Measurements from ENCODE around the gene PLK1.

The PLK1 gene

DNA sequence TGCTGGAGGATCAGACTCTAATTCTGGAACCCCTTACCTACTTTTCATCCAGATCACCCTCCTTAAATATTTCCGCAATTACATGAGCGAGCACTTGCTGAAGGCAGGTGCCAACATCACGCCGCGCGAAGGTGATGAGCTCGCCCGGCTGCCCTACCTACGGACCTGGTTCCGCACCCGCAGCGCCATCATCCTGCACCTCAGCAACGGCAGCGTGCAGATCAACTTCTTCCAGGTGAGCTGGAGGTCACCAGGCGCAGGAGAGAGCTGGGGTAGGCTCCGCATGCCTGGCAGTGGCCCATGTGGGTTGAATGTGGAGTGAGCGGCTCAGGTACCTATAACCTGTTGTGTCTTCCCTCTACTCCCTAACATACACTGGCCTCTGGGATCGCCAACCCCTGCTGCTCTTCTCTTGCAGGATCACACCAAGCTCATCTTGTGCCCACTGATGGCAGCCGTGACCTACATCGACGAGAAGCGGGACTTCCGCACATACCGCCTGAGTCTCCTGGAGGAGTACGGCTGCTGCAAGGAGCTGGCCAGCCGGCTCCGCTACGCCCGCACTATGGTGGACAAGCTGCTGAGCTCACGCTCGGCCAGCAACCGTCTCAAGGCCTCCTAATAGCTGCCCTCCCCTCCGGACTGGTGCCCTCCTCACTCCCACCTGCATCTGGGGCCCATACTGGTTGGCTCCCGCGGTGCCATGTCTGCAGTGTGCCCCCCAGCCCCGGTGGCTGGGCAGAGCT, 10.9 kb downstream of the PLK1 start:
- ChIA-PET POLR2A (ENCODE audit: low non-redundant PET) (no interaction called here), CTCF (no interaction called here)
- H3K27ac ChIP-seq, result no peak overlapping the region
- DNase-seq (ENCODE audit: low spot score), result no peak
- TF ChIP-seq, protein P1, sequence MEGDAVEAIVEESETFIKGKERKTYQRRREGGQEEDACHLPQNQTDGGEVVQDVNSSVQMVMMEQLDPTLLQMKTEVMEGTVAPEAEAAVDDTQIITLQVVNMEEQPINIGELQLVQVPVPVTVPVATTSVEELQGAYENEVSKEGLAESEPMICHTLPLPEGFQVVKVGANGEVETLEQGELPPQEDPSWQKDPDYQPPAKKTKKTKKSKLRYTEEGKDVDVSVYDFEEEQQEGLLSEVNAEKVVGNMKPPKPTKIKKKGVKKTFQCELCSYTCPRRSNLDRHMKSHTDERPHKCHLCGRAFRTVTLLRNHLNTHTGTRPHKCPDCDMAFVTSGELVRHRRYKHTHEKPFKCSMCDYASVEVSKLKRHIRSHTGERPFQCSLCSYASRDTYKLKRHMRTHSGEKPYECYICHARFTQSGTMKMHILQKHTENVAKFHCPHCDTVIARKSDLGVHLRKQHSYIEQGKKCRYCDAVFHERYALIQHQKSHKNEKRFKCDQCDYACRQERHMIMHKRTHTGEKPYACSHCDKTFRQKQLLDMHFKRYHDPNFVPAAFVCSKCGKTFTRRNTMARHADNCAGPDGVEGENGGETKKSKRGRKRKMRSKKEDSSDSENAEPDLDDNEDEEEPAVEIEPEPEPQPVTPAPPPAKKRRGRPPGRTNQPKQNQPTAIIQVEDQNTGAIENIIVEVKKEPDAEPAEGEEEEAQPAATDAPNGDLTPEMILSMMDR (conservative IDR thresholded peaks at IDR 0.05; ENCODE audit: low read depth), result no peak

DNA sequence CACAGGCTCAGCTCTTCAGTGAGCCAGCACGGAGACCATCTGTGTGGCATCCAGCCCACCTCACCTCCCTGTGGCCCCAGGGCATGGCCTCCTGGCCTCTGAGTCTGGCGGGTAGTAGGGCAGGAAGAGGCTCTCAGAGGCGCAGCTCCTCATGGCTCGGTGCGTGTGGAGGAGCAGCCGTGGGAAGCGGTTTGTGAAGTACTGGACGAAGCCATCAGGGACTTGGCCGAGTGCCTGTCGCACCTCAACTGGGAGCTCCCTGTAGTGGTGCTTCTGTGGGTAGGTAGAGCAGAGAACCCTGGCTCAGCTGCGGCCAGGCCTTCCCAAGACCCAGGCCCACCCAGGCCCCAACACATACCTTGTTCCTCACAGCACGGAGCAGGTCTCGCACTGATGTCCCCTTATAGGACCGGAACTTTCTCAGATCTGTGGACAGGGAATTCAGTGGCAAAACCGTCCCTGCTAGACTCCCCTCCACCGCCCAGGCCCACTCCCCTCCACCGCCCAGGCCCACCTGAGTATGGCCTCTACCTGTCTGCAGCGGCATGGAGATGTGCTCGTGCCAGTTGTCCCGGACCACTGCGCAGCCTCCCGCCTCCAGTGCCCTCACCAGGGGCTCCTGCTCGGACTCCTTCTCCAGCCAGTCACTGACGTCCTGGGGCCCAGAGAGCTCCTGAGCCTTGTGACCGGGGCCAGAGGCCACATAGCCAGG, 12.2 kb downstream of the PLK1 start:
- ChIA-PET POLR2A (ENCODE audit: low non-redundant PET) (no interaction called here), CTCF (interaction anchor here (0.6 to 0.7 kb wide), 2 partner anchors 30 to 354 kb away, joined by 4 read pairs; no protein-coding TSS in a partner anchor)
- peak overlapping the region; percentile 67 for H3K27ac ChIP-seq
- TF ChIP-seq, protein P1 (conservative IDR thresholded peaks at IDR 0.05; ENCODE audit: low read depth), result no peak
- no peak for DNase-seq (ENCODE audit: low spot score)

DNA sequence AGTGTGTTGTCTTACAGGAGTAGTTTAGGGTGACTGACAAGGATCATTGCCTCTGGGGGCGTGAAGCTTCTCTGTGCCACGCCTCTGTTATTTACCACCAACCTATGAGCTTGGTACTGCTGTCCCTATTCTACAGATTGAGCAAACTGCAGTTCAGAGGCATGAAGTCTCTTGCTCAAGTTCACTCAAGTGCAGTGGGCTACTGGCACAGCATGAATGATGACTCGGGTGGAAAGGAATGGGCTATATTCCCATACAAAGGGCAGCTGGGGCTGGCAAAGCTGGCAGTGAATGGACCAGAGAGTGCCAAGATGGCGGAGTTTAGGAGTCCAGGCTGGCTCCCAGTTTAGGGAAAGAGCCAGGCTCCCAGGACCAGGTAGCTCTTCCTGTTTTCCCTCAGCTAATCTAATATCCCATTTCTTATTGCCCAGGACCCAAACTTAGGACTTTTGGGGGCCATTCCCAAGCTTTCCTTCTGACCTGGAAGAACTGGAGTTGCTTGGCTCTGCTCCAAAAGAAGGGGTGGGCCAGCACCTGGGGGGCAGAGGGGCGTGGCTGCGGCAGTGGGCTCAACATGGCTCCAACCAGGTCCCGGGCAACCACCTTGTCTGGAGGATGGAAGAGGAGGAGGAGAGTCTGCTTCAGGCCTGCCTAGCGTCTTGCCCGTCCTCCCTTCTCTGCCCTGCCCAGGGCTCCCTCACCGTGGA, 12.9 kb downstream of the PLK1 start:
- POLR2A ChIA-PET (ENCODE audit: low non-redundant PET), result no interaction called here
- CTCF ChIA-PET, result interaction anchor here (1.2 kb wide), 1 partner anchor 13 kb away, joined by 5 read pairs; the partner anchor contains the start of gene PLK1
- H3K27ac ChIP-seq, result peak overlapping the region; percentile 67
- peak; percentile 23 for DNase-seq (ENCODE audit: low spot score)
- TF ChIP-seq, protein P1 (conservative IDR thresholded peaks at IDR 0.05; ENCODE audit: low read depth), result no peak

DNA sequence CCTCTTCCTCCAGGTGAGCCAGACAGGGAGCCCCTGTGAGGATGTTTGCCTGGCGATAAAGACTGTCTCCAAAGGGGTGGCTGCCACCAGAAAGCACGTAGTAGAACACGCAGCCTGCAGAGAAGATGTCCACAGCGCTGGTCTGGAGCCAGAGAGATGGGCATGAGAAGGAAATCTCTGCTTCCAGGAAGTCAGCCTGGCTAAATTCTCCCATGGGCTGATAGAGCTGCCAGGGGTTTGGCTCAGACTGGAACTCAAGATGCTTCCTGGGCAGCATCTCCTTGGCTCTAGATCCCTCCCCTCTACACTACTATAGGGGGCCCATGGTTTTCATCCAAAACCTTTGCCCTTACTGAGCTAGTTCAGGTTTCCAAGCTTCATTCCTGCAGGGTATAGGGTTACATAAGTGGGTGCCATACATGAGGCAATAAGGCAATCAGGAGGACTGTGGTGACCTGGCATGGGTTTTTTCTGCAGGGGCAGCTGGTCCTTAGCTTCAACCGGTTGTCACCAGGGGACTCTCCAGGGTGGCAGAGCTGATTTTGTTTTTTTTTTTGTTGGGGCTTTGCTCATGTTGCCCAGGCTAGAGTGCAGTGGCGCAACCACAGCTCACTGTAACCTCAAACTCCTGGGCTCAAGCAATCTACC, 13.6 kb downstream of the PLK1 start:
- DNase-seq (ENCODE audit: low spot score), result no peak
- ChIA-PET CTCF (interaction anchor here (1.2 kb wide), 1 partner anchor 14 kb away, joined by 5 read pairs; the partner anchor contains the start of gene PLK1), POLR2A (ENCODE audit: low non-redundant PET) (no interaction called here)
- TF ChIP-seq, protein P1 (conservative IDR thresholded peaks at IDR 0.05; ENCODE audit: low read depth), result no peak
- peak overlapping the region; percentile 67 for H3K27ac ChIP-seq

DNA sequence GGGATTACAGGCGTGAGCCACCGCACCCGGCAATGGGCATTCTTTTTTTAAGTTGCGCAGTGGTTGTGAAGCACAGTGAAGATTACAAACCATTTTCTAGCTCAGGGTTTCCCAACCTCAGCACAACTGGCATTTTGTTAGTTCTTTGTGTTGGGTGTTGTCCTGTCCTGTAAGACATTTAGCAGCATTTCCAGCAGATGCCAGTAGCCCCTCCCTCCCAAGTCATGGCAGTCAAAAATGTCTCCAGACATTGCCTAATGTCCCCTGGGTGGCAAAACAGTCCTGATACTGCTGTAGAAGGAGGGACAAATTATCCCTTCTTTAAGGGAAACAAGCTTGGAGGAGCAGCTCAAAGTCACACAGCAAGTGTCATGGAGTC, 15.6 kb downstream of the PLK1 start:
- no peak for DNase-seq (ENCODE audit: low spot score)
- H3K27ac ChIP-seq, result no peak overlapping the region
- POLR2A ChIA-PET (ENCODE audit: low non-redundant PET), result no interaction called here
- TF ChIP-seq, protein P1 (conservative IDR thresholded peaks at IDR 0.05; ENCODE audit: low read depth), result no peak
- CTCF ChIA-PET, result no interaction called here
